ENCODE results near the gene GID8.

The GID8 gene

GRCh38 chr20:62938105-62938888 is at the start of gene GID8:
Gene GID8 (plus strand): TSS chr20:62938147. CDS start chr20:62941503, 3,356 bp downstream.
- DNase-seq (ENCODE audit: low read depth in 1 of 2, low spot score in 1 of 2) = no peak

GRCh38 chr20:62888406-62888805 is 49.5 kb upstream of the GID8 start:
- no peak for DNase-seq (ENCODE audit: low read depth in 1 of 2, low spot score in 1 of 2)

- no peak for DNase-seq (ENCODE audit: low read depth in 1 of 2, low spot score in 1 of 2)
These were observed 49.0 kb upstream of the GID8 start for GRCh38 chr20:62888910-62889309.

- no peak for DNase-seq (ENCODE audit: low read depth in 1 of 2, low spot score in 1 of 2)
These were observed 48.5 kb upstream of the GID8 start for GRCh38 chr20:62889411-62889810.

- no peak for DNase-seq (ENCODE audit: low read depth in 1 of 2, low spot score in 1 of 2)
These were observed 48.1 kb upstream of the GID8 start for GRCh38 chr20:62889871-62890270.

GRCh38 chr20:62890444-62890843 is 47.5 kb upstream of the GID8 start:
- no peak for DNase-seq (ENCODE audit: low read depth in 1 of 2, low spot score in 1 of 2)

- no peak for DNase-seq (ENCODE audit: low read depth in 1 of 2, low spot score in 1 of 2)
These were observed 46.8 kb upstream of the GID8 start for GRCh38 chr20:62891111-62891510.

GRCh38 chr20:62892348-62893304 is 45.3 kb upstream of the GID8 start:
- no peak for DNase-seq (ENCODE audit: low read depth in 1 of 2, low spot score in 1 of 2)

GRCh38 chr20:62893700-62894099 is 44.2 kb upstream of the GID8 start:
- no peak for DNase-seq (ENCODE audit: low read depth in 1 of 2, low spot score in 1 of 2)

GRCh38 chr20:62894261-62894660 is 43.7 kb upstream of the GID8 start:
- DNase-seq (ENCODE audit: low read depth in 1 of 2, low spot score in 1 of 2) = no peak

- DNase-seq (ENCODE audit: low read depth in 1 of 2, low spot score in 1 of 2) = no peak
These were observed 42.4 kb upstream of the GID8 start for GRCh38 chr20:62895539-62895938.

GRCh38 chr20:62896526-62896925 is 41.4 kb upstream of the GID8 start:
- DNase-seq (ENCODE audit: low read depth in 1 of 2, low spot score in 1 of 2) = no peak

- no peak for DNase-seq (ENCODE audit: low read depth in 1 of 2, low spot score in 1 of 2)
These were observed 40.3 kb upstream of the GID8 start for GRCh38 chr20:62897666-62898065.

GRCh38 chr20:62898093-62898964 is 39.6 kb upstream of the GID8 start:
- no peak for DNase-seq (ENCODE audit: low read depth in 1 of 2, low spot score in 1 of 2)

- DNase-seq (ENCODE audit: low read depth in 1 of 2, low spot score in 1 of 2) = no peak
These were observed 38.8 kb upstream of the GID8 start for GRCh38 chr20:62898970-62899632.

GRCh38 chr20:62899633-62900051 is 38.3 kb upstream of the GID8 start:
- no peak for DNase-seq (ENCODE audit: low read depth in 1 of 2, low spot score in 1 of 2)

GRCh38 chr20:62900052-62900691 is 37.8 kb upstream of the GID8 start:
- peak; percentile 45 to 64 for DNase-seq (ENCODE audit: low read depth in 1 of 2, low spot score in 1 of 2)

GRCh38 chr20:62900692-62901584 is 37.0 kb upstream of the GID8 start:
- no peak for DNase-seq (ENCODE audit: low read depth in 1 of 2, low spot score in 1 of 2)

GRCh38 chr20:62901891-62902290 is 36.1 kb upstream of the GID8 start:
- no peak for DNase-seq (ENCODE audit: low read depth in 1 of 2, low spot score in 1 of 2)

Data from activated CD4-positive, alpha-beta T cell treated with anti-CD3 and anti-CD28 coated beads, Interleukin-2, amount 50 U/mL, for 24 hours (primary cell).